ENCODE measurements around the gene HOMER3. TPM values are rescaled to one million over a fixed set of nuclear protein-coding genes. Genes with fewer than 3 reads are reported as not detected.

Gene HOMER3
- total RNA-seq, 1 experiment from 2014 or later, result 23.9 TPM

Other genes starting within 250 kb of the HOMER3 start
- gene COMP, start 149.9 kb downstream of the HOMER3 start, total RNA-seq (2014; rRNA removed; shearing (Covaris generic)), result not detected in 2 replicates
- 50.4 and 53.0 TPM in 2 replicates for gene UPF1, start 109.3 kb downstream of the HOMER3 start, total RNA-seq (2014; rRNA removed; shearing (Covaris generic))
- gene CERS1, start 45.1 kb downstream of the HOMER3 start, total RNA-seq (2014; rRNA removed; shearing (Covaris generic)), result 6.1 TPM in 2 replicates
- 120 and 134 TPM in 2 replicates for gene COPE, start 21.8 kb downstream of the HOMER3 start, total RNA-seq (2014; rRNA removed; shearing (Covaris generic))
- gene DDX49, start 21.5 kb downstream of the HOMER3 start, total RNA-seq (2014; rRNA removed; shearing (Covaris generic)), result 41.8 and 42.9 TPM in 2 replicates
- 47.7 and 57.4 TPM in 2 replicates for gene SUGP2, start 92.3 kb upstream of the HOMER3 start, total RNA-seq (2014; rRNA removed; shearing (Covaris generic))
- gene ARMC6, start 92.4 kb upstream of the HOMER3 start, total RNA-seq (2014; rRNA removed; shearing (Covaris generic)), result 48.6 and 55.6 TPM in 2 replicates
- 6.8 and 8.0 TPM in 2 replicates for gene SLC25A42, start 122.8 kb upstream of the HOMER3 start, total RNA-seq (2014; rRNA removed; shearing (Covaris generic))
- 23.3 and 23.4 TPM in 2 replicates for gene TMEM161A, start 197.3 kb upstream of the HOMER3 start, total RNA-seq (2014; rRNA removed; shearing (Covaris generic))
- gene MEF2B, start 229.0 kb upstream of the HOMER3 start, total RNA-seq (2014; rRNA removed; shearing (Covaris generic)), result not detected in 2 replicates

Data from SJCRH30 (cell line).